GM19324 (cell line): ENCODE results near the gene PITPNC1.
"Not testable (repeated sequence)": the region's sequence is repeated elsewhere in the genome, so short reads cannot be mapped to it uniquely, and the experiment has no call there.

Source experiments
- ATAC-seq: cut with Tn5 transposase; IDR thresholded peaks from one replicate; pipeline ENCODE4 v1.9.1; 2021; ENCODE audit warnings: mild to moderate bottlenecking, moderate library complexity; ENCODE audit not compliant: unreplicated experiment, low FRiP score

PITPNC1 gene

GRCh38 chr17:67636834-67637520 is 259.9 kb downstream of the PITPNC1 start:
- no peak for ATAC-seq

GRCh38 chr17:67637901-67638641 is 261.0 kb downstream of the PITPNC1 start:
- no peak for ATAC-seq

- ATAC-seq, result no peak
Measured at GRCh38 chr17:67638871-67639270, 261.8 kb downstream of the PITPNC1 start.

GRCh38 chr17:67639555-67639954 is 262.5 kb downstream of the PITPNC1 start:
- ATAC-seq, result no peak

GRCh38 chr17:67639979-67640378 is 262.9 kb downstream of the PITPNC1 start:
- ATAC-seq, result no peak

- ATAC-seq, result no peak
Measured at GRCh38 chr17:67642488-67642887, 265.4 kb downstream of the PITPNC1 start.

GRCh38 chr17:67644061-67644460 is 267.0 kb downstream of the PITPNC1 start:
- ATAC-seq, result no peak

GRCh38 chr17:67645195-67645594 is 268.1 kb downstream of the PITPNC1 start:
- ATAC-seq, result not testable (repeated sequence)

GRCh38 chr17:67646472-67646871 is 269.4 kb downstream of the PITPNC1 start:
- ATAC-seq, result no peak

- ATAC-seq, result no peak
Measured at GRCh38 chr17:67647482-67647881, 270.4 kb downstream of the PITPNC1 start.

GRCh38 chr17:67648032-67648905 is 271.2 kb downstream of the PITPNC1 start:
- ATAC-seq, result no peak

- not testable (repeated sequence) for ATAC-seq
Measured at GRCh38 chr17:67648906-67649295, 271.8 kb downstream of the PITPNC1 start.

GRCh38 chr17:67649891-67650290 is 272.8 kb downstream of the PITPNC1 start:
- no peak for ATAC-seq

- ATAC-seq, result not testable (repeated sequence)
Measured at GRCh38 chr17:67651218-67651579, 274.1 kb downstream of the PITPNC1 start.

GRCh38 chr17:67652433-67652832 is 275.4 kb downstream of the PITPNC1 start:
- ATAC-seq, result no peak

GRCh38 chr17:67655478-67656148 is 278.5 kb downstream of the PITPNC1 start:
- no peak for ATAC-seq

- no peak for ATAC-seq
Measured at GRCh38 chr17:67656494-67657203, 279.6 kb downstream of the PITPNC1 start.

GRCh38 chr17:67657596-67657995 is 280.5 kb downstream of the PITPNC1 start:
- ATAC-seq, result no peak

- no peak for ATAC-seq
Measured at GRCh38 chr17:67658265-67658664, 281.2 kb downstream of the PITPNC1 start.

- ATAC-seq, result no peak
Measured at GRCh38 chr17:67659028-67659427, 281.9 kb downstream of the PITPNC1 start.
